HG02938 (cell line): Measurements from ENCODE around the gene TP53BP1.
A peak's percentile ranks its signal among the peaks of the same experiment; 100 is the strongest.
"Not testable (repeated sequence)": the region's sequence is repeated elsewhere in the genome, so short reads cannot be mapped to it uniquely, and the experiment has no call there.

ENCODE experiments used
- ATAC-seq: cut with Tn5 transposase; IDR thresholded peaks from one replicate; pipeline ENCODE4 v1.9.1; 2021; ENCODE audit warnings: mild to moderate bottlenecking, moderate library complexity; ENCODE audit not compliant: unreplicated experiment

The TP53BP1 gene

GRCh38 chr15:43492673-43493601 is at the start of gene TP53BP1:
Gene TP53BP1, minus strand, starts transcription at chr15:43493156. Its CDS starts 113 bp downstream, at chr15:43493043.
- ATAC-seq: peak; percentile 96

DNA sequence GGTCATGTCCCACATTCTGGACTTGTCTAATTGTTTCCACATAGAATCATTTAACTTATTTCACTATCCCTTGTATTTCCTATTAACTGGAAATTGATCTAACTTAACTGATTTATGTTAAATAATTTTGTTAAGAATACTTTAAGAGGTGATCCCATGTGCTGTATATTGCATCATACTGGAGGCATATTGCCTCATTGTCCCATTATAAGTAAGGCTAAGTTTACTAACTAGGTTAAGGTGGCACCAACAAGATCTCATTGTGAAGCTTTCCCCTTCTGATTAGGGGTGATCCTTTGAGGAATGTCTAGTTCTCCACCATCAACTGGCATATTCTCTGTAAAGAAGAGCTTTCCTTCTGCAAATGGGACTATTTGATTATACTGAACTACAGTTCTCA is 48.8 kb upstream of the TP53BP1 start:
- no peak for ATAC-seq

- ATAC-seq: no peak
Measured at GRCh38 chr15:43538091-43538490, 45.1 kb upstream of the TP53BP1 start.

GRCh38 chr15:43534897-43535296 is 41.9 kb upstream of the TP53BP1 start:
- no peak for ATAC-seq

DNA sequence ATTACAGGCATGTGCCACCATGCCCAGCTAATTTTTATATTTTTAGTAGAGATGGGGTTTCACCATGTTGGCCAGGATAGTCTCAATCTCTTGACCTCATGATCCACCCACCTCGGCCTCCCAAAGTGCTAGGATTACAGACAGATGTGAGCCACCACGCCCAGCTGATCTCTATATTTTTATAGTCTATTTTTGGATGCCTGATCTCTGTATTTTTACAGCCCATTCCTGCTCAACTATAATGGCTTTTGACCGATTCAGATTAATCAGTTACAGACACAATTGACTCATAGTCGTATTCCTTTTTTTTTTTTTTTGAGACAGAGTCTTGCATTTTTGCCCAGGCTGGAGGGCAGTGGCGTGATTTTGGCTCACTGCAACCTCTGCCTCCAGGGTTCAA is 39.9 kb upstream of the TP53BP1 start:
- ATAC-seq: not testable (repeated sequence)

DNA sequence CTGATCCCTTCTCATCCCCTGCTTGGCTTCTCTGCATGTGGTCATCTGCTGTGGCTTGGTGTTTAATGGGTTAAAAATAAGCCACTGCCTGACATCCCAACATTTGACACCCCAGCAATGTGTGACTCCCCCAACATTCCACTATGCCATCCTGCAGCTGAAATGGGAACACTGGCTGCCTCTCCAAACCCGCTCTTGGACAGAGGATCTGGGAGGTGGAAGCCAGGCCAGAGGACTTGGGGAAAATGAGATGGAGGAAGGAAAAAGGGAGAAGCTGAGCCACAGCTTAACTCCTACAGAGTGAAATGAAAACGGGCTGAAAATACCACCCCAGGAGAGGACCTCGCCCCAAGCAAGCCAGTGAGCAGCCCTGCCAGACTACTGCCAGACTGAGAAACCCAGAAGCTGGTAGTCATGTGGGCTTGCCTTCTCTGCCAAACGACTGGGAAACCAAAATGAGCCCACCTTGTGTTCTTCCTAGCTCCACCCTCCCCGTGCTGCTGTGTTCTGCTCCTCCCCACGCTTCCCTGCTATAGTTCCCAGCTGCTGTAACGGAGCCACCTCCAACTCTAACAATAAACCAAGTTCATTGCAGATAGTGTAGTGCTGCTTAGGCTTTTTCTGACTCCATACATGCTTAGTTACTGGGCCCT is 38.2 kb upstream of the TP53BP1 start:
- ATAC-seq: no peak

GRCh38 chr15:43529587-43530345 is 36.8 kb upstream of the TP53BP1 start:
- ATAC-seq: no peak

GRCh38 chr15:43529141-43529540 is 36.2 kb upstream of the TP53BP1 start:
- no peak for ATAC-seq

DNA sequence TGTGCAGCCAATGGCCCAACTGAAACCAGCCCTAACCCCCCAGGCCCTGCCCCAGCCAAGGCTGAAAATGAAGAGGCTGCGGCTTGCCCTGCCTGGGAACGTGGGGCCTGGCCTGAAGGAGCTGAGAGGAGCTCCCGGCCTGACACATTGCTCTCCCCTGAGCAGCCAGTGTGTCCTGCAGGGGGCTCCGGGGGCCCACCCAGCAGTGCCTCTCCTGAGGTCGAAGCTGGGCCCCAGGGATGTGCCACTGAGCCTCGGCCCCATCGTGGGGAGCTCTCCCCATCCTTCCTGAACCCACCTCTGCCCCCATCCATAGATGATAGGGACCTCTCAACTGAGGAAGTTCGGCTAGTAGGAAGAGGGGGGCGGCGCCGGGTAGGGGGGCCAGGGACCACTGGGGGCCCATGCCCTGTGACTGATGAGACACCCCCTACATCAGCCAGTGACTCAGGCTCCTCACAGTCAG is 35.6 kb upstream of the TP53BP1 start:
- ATAC-seq: no peak

GRCh38 chr15:43527802-43528541 is 35.0 kb upstream of the TP53BP1 start:
- no peak for ATAC-seq

GRCh38 chr15:43527016-43527801 is 34.3 kb upstream of the TP53BP1 start:
- ATAC-seq: no peak

- ATAC-seq: no peak
Measured at GRCh38 chr15:43526261-43526930, 33.4 kb upstream of the TP53BP1 start.

DNA sequence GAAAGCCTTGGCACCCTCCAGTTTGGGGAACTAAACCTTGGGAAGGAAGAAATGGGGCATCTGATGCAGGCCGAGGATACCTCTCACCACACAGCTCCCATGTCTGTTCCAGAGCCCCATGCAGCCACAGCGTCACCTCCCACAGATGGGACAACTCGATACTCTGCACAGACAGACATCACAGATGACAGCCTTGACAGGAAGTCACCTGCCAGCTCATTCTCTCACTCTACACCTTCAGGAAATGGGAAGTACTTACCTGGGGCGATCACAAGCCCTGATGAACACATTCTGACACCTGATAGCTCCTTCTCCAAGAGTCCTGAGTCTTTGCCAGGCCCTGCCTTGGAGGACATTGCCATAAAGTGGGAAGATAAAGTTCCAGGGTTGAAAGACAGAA is 32.2 kb upstream of the TP53BP1 start:
- ATAC-seq: no peak

DNA sequence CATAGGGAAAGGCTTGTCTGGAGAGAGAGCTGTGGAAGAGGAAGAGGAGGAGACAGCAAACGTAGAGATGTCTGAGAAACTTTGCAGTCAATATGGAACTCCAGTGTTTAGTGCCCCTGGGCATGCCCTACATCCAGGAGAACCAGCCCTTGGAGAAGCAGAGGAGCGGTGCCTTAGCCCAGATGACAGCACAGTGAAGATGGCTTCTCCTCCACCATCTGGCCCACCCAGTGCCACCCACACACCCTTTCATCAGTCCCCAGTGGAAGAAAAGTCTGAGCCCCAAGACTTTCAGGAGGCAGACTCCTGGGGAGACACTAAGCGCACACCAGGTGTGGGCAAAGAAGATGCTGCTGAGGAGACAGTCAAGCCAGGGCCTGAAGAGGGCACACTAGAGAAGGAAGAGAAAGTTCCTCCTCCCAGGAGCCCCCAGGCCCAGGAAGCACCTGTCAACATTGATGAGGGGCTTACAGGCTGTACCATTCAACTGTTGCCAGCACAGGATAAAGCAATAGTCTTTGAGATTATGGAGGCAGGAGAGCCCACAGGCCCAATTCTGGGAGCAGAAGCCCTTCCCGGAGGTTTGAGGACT is 31.4 kb upstream of the TP53BP1 start:
- ATAC-seq: no peak

GRCh38 chr15:43523646-43524045 is 30.7 kb upstream of the TP53BP1 start:
- no peak for ATAC-seq

- ATAC-seq: no peak
Measured at GRCh38 chr15:43522247-43522646, 29.3 kb upstream of the TP53BP1 start.

- no peak for ATAC-seq
Measured at GRCh38 chr15:43521419-43521818, 28.5 kb upstream of the TP53BP1 start.

DNA sequence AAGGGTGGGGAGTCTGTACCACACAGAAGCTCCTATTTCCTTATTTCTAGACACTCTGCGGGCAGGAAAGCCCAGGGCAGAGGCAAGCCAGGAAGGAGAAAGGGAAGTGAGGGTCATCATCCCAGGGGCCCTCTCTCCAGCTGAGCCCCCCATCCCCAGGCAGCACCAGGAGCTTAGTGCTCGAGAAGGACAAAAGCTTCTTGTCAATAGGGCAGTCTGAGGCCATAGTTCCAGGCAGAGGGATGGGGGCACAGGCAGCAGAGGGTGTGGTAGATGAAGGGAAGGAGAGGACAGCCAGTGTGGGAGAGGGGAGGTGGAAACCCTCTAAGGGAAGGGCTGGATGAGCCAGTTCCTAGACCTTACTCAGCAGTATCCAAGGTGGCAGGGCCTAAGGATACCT is 27.2 kb upstream of the TP53BP1 start:
- no peak for ATAC-seq

- no peak for ATAC-seq
Measured at GRCh38 chr15:43519196-43519595, 26.2 kb upstream of the TP53BP1 start.
